HEK293 (cell line): ENCODE data around the gene ANO9.
A peak's percentile ranks its signal among the peaks of the same experiment; 100 is the strongest.

Source experiments
- CTCF ChIA-PET: fragments of 350-600 bp; formaldehyde crosslinking; extraction: SDS; loops from one replicate; lab custom pipeline; 2021; ENCODE audit warnings: antibody characterized with exemption; lab: Yijun Ruan, JAX
- POLR2A ChIA-PET: fragments of 300-600 bp; formaldehyde crosslinking; extraction: SDS; loops from one replicate; lab custom pipeline; 2020; ENCODE audit warnings: antibody characterized with exemption, inconsistent platforms; lab: Yijun Ruan, JAX
- H3K27ac ChIP-seq: fragments of 200-500 bp; sonication (Bioruptor generic); 2 replicates; pipeline ENCODE4 v1.5.1; 2014; ENCODE audit warnings: low read depth, low read length, control low read depth, inconsistent platforms; ENCODE audit errors: extremely low read depth
- H3K36me3 ChIP-seq, 2 experiments: fragments of 200-500 bp in 1 of 2; sonication (Bioruptor generic) in 1 of 2; 1 replicate in 1 of 2; 2 replicates in 1 of 2; pipeline ENCODE4 v1.5.1; 2014 to 2017; ENCODE audit warnings: inconsistent platforms in 2 of 2, low read length in 2 of 2; ENCODE audit not compliant: control insufficient read depth in 2 of 2, insufficient read depth in 1 of 2
- H3K4me1 ChIP-seq: fragments of 200-500 bp; sonication (Bioruptor generic); 2 replicates; pipeline ENCODE4 v1.5.1; 2014; ENCODE audit warnings: mild to moderate bottlenecking, low read length, inconsistent platforms; ENCODE audit not compliant: control insufficient read depth, insufficient read depth
- H3K4me3 ChIP-seq: 2 replicates; pipeline ENCODE4 v1.5.1; 2011; ENCODE audit warnings: low read depth, mild to moderate bottlenecking, control low read depth, low read length, moderate library complexity
- H3K9me3 ChIP-seq: fragments of 200-500 bp; sonication (Bioruptor generic); 2 replicates; pipeline ENCODE4 v1.5.1; 2014; ENCODE audit warnings: low read depth, low read length, inconsistent platforms; ENCODE audit not compliant: control insufficient read depth, insufficient read depth
- OSR2 ChIP-seq: fragments of 450-650 bp; formaldehyde crosslinking; IDR thresholded peaks from 2 replicates; pipeline ENCODE4 v1.5.1; 2016; ENCODE audit warnings: missing biosample characterization, missing genetic modification characterization
- SCRT1 ChIP-seq: fragments of 450-650 bp; formaldehyde crosslinking; IDR thresholded peaks from 2 replicates; pipeline ENCODE4 v1.5.1; 2016; ENCODE audit warnings: missing biosample characterization, missing genetic modification characterization, borderline replicate concordance
- ZBTB17 ChIP-seq: fragments of 450-650 bp; formaldehyde crosslinking; IDR thresholded peaks from 2 replicates; pipeline ENCODE4 v1.5.1; 2016; ENCODE audit warnings: missing biosample characterization, missing genetic modification characterization
- ZFP3 ChIP-seq: fragments of 450-650 bp; formaldehyde crosslinking; IDR thresholded peaks from 2 replicates; pipeline ENCODE4 v1.5.1; 2016; ENCODE audit warnings: low read depth, missing biosample characterization, missing genetic modification characterization
- ZIC2 ChIP-seq: fragments of 450-650 bp; formaldehyde crosslinking; IDR thresholded peaks from 2 replicates; pipeline ENCODE4 v1.5.1; 2016; ENCODE audit warnings: missing biosample characterization, missing genetic modification characterization
- ZNF169 ChIP-seq: fragments of 450-650 bp; formaldehyde crosslinking; IDR thresholded peaks from 2 replicates; pipeline ENCODE4 v1.5.1; 2016; ENCODE audit warnings: missing biosample characterization, missing genetic modification characterization
- ZNF223 ChIP-seq: fragments of 450-650 bp; formaldehyde crosslinking; IDR thresholded peaks from 2 replicates; pipeline ENCODE4 v1.5.1; 2016; ENCODE audit warnings: missing biosample characterization, missing genetic modification characterization
- ZNF354C ChIP-seq: fragments of 450-650 bp; formaldehyde crosslinking; IDR thresholded peaks from 2 replicates; pipeline ENCODE4 v1.5.1; 2016; ENCODE audit warnings: missing biosample characterization, missing genetic modification characterization, low read depth, borderline replicate concordance
- ZNF529 ChIP-seq: fragments of 450-650 bp; formaldehyde crosslinking; IDR thresholded peaks from 2 replicates; pipeline ENCODE4 v1.5.1; 2017; ENCODE audit warnings: missing genetic modification characterization, missing biosample characterization; ENCODE audit not compliant: insufficient replicate concordance
- ZNF558 ChIP-seq: fragments of 450-650 bp; formaldehyde crosslinking; IDR thresholded peaks from 2 replicates; pipeline ENCODE4 v1.5.1; 2016; ENCODE audit warnings: missing biosample characterization, missing genetic modification characterization
- ZNF560 ChIP-seq: fragments of 450-650 bp; formaldehyde crosslinking; IDR thresholded peaks from 2 replicates; pipeline ENCODE4 v1.5.1; 2017; ENCODE audit warnings: missing biosample characterization, missing genetic modification characterization, borderline replicate concordance
- ZNF600 ChIP-seq: fragments of 450-650 bp; formaldehyde crosslinking; IDR thresholded peaks from 2 replicates; pipeline ENCODE4 v1.5.1; 2016; ENCODE audit warnings: missing biosample characterization, missing genetic modification characterization
- ZNF792 ChIP-seq: fragments of 450-650 bp; formaldehyde crosslinking; IDR thresholded peaks from 2 replicates; pipeline ENCODE4 v1.5.1; 2016; ENCODE audit warnings: missing biosample characterization, missing genetic modification characterization
- TF ChIP-seq, protein P1 (sequence below): fragments of 450-650 bp; formaldehyde crosslinking; IDR thresholded peaks from 2 replicates; pipeline ENCODE4 v1.5.0; 2017; ENCODE audit warnings: missing biosample characterization, missing genetic modification characterization, borderline replicate concordance
- TF ChIP-seq, protein P2 (sequence below): fragments of 450-650 bp; formaldehyde crosslinking; IDR thresholded peaks from 2 replicates; pipeline ENCODE4 v1.5.1; 2016; ENCODE audit warnings: missing biosample characterization, missing genetic modification characterization, low read depth
- TF ChIP-seq, protein P3 (sequence below): fragments of 450-650 bp; formaldehyde crosslinking; IDR thresholded peaks from 2 replicates; pipeline ENCODE4 v1.5.1; 2016; ENCODE audit warnings: missing biosample characterization, missing genetic modification characterization

Gene ANO9

DNA sequence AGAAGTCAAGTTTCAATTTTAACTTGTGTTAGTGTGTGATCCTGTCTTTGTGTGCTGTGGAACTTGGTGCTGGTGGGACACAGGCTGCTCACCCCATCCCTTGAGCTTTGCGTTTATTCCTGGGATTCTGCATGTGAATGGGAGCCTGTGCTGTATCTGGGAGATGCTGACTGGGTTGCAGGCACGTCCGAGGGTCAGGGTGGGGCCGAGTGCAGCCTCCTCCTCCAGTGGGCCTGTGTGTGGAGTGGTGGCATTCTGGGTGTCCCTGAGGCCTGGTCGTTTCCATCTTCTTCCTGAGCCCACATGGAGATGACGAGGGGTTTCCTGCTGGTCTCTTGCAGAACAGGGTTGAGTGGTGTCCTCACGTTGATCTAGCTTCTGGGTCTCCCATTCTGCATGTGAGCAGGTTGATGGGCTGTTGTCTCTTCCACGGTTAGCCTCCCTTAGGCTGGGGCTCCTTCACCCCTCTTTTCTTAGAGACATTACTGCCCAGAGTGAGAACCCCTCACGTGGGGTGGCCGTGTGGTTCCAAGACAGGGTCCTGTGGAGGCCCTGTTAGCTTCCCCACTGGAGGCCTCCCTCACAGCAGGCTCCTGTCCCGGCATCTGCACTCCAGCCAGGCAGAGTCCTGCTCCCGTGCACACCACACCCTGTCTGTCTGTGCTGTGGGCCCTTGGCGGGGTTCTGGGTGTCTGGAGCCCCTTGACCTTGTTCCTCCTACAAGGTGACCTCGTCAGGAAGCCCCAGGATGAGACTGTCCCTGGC is 13.2 kb upstream of the ANO9 start:
- H3K27ac ChIP-seq = no peak overlapping the region
- CTCF ChIA-PET = no interaction called here
- POLR2A ChIA-PET = interaction anchor here (0.6 kb wide), 1 partner anchor 254 kb away, joined by 3 read pairs; no protein-coding TSS in a partner anchor
- TF ChIP-seq ZBTB17 (tag by site-specific recombination) = no peak
- no peak for TF ChIP-seq SCRT1 (tag by site-specific recombination)
- peak; percentile 76 for TF ChIP-seq ZIC2 (tag by site-specific recombination)
- H3K4me3 ChIP-seq = no peak overlapping the region
- H3K9me3 ChIP-seq = no peaks in the 10 kb centered on the region
- H3K36me3 ChIP-seq = peaks cover 0 to 65% of the 10 kb centered on the region in 2 experiments; a peak in 1 of 3 replicates
- no peaks in the 10 kb centered on the region for H3K4me1 ChIP-seq

DNA sequence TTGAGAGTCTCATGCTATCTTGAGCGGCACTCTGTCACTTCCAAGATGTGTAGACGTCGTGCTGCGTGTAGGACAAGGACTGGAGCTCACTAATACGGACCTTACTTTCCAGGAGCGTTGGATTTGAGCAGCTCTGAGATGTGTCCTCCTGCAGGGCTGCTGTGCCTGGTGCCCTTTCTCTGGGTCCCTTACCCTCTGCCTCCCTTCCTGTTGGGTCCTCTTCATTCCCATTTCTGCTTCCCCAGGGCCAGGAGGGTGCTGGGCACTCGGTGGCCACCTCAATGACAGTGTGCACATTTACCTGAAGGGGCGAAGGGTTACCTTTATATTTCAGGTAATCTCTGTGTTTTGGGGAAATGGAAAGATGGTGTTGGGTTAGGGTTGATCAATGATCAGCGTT is 12.2 kb upstream of the ANO9 start:
- no peak overlapping the region for H3K4me3 ChIP-seq
- H3K27ac ChIP-seq = no peak overlapping the region
- TF ChIP-seq ZNF600 (tag by site-specific recombination) (peak; percentile 37; the same call in 1 of the 2 replicates), ZFP3 (tag by site-specific recombination) (no peak), ZNF792 (tag by site-specific recombination) (no peak)
- TF ChIP-seq, protein P1, sequence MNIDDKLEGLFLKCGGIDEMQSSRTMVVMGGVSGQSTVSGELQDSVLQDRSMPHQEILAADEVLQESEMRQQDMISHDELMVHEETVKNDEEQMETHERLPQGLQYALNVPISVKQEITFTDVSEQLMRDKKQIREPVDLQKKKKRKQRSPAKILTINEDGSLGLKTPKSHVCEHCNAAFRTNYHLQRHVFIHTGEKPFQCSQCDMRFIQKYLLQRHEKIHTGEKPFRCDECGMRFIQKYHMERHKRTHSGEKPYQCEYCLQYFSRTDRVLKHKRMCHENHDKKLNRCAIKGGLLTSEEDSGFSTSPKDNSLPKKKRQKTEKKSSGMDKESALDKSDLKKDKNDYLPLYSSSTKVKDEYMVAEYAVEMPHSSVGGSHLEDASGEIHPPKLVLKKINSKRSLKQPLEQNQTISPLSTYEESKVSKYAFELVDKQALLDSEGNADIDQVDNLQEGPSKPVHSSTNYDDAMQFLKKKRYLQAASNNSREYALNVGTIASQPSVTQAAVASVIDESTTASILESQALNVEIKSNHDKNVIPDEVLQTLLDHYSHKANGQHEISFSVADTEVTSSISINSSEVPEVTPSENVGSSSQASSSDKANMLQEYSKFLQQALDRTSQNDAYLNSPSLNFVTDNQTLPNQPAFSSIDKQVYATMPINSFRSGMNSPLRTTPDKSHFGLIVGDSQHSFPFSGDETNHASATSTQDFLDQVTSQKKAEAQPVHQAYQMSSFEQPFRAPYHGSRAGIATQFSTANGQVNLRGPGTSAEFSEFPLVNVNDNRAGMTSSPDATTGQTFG (tag by site-specific recombination) = no peak
- TF ChIP-seq, protein P2, sequence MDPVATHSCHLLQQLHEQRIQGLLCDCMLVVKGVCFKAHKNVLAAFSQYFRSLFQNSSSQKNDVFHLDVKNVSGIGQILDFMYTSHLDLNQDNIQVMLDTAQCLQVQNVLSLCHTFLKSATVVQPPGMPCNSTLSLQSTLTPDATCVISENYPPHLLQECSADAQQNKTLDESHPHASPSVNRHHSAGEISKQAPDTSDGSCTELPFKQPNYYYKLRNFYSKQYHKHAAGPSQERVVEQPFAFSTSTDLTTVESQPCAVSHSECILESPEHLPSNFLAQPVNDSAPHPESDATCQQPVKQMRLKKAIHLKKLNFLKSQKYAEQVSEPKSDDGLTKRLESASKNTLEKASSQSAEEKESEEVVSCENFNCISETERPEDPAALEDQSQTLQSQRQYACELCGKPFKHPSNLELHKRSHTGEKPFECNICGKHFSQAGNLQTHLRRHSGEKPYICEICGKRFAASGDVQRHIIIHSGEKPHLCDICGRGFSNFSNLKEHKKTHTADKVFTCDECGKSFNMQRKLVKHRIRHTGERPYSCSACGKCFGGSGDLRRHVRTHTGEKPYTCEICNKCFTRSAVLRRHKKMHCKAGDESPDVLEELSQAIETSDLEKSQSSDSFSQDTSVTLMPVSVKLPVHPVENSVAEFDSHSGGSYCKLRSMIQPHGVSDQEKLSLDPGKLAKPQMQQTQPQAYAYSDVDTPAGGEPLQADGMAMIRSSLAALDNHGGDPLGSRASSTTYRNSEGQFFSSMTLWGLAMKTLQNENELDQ (tag by site-specific recombination) = no peak
- TF ChIP-seq, all 188 proteins: peak for 1
- Histone ChIP-seq H3K36me3 (peaks cover 0 to 56% of the 10 kb centered on the region in 2 experiments; a peak in 1 of 3 replicates), H3K9me3 (no peaks in the 10 kb centered on the region), H3K4me1 (no peaks in the 10 kb centered on the region)
- ChIA-PET CTCF (interaction anchor here (0.6 kb wide), 1 partner anchor 100 kb away, joined by 3 read pairs; no protein-coding TSS in a partner anchor), POLR2A (interaction anchor here (0.6 kb wide), 1 partner anchor 253 kb away, joined by 3 read pairs; no protein-coding TSS in a partner anchor)

DNA sequence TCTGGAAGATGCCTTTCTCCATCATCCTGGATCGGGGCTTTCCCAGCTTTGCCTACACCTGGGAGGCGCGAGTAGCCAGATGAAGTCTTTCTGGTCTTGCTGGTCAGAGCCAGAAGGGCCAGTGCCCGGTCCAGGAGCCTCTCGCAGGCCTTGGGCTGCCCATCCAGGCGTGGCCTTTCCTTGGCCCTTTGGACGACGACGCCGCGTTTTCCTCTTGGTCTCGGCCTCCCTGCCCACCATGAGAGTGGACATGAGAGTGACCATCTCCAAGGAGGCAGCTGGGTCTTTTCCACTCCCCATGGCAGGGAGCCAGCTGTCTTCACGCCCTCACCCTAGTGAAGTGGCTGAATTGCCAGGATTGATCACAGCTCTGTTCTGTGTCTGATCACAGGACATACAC is 11.8 kb upstream of the ANO9 start:
- H3K9me3 ChIP-seq = no peaks in the 10 kb centered on the region
- POLR2A ChIA-PET = no interaction called here
- TF ChIP-seq ZNF354C (tag by site-specific recombination) (no peak), ZNF529 (tag by site-specific recombination) (no peak), ZNF169 (no peak), ZNF558 (no peak), ZNF560 (tag by site-specific recombination) (no peak), ZNF223 (tag by site-specific recombination) (no peak), OSR2 (tag by site-specific recombination) (no peak)
- TF ChIP-seq, protein P3, sequence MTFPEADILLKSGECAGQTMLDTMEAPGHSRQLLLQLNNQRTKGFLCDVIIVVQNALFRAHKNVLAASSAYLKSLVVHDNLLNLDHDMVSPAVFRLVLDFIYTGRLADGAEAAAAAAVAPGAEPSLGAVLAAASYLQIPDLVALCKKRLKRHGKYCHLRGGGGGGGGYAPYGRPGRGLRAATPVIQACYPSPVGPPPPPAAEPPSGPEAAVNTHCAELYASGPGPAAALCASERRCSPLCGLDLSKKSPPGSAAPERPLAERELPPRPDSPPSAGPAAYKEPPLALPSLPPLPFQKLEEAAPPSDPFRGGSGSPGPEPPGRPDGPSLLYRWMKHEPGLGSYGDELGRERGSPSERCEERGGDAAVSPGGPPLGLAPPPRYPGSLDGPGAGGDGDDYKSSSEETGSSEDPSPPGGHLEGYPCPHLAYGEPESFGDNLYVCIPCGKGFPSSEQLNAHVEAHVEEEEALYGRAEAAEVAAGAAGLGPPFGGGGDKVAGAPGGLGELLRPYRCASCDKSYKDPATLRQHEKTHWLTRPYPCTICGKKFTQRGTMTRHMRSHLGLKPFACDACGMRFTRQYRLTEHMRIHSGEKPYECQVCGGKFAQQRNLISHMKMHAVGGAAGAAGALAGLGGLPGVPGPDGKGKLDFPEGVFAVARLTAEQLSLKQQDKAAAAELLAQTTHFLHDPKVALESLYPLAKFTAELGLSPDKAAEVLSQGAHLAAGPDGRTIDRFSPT (tag by site-specific recombination) = no peak
- H3K4me1 ChIP-seq = no peaks in the 10 kb centered on the region
- no peak overlapping the region for H3K4me3 ChIP-seq
- no peak overlapping the region for H3K27ac ChIP-seq
- CTCF ChIA-PET = interaction anchor here (0.6 to 1.2 kb wide), 2 partner anchors 65 to 100 kb away, joined by 3 read pairs; no protein-coding TSS in a partner anchor
- H3K36me3 ChIP-seq = peaks cover 0 to 51% of the 10 kb centered on the region in 2 experiments; a peak in 1 of 3 replicates
